Ascending aorta (tissue), 2 donors: ENCODE data around the gene ULK2. TPM values are rescaled to one million over a fixed set of nuclear protein-coding genes. Genes with fewer than 3 reads are reported as not detected.

ENCODE experiments used
- DNase-seq, 2 donors: peaks; one replicate each; pipeline ENCODE4 v3.0.0-alpha.2; 2019; ENCODE audit warnings: low spot score in 2 of 2
- H3K27ac ChIP-seq, 2 donors: fragments of 200-600 bp; sonication (generic); one replicate each; pipeline ENCODE4 v1.5.1; 2016 to 2017; ENCODE audit warnings: mild to moderate bottlenecking in 1 of 2
- H3K27me3 ChIP-seq: fragments of 200-600 bp; sonication (generic); one replicate; pipeline ENCODE4 v1.5.1; 2017
- H3K36me3 ChIP-seq, 2 donors: fragments of 200-600 bp; sonication (generic); one replicate each; pipeline ENCODE4 v1.5.1; 2016
- H3K4me1 ChIP-seq, 2 donors: fragments of 200-600 bp; sonication (generic); one replicate each; pipeline ENCODE4 v1.5.1; 2016 to 2017; ENCODE audit warnings: mild to moderate bottlenecking in 1 of 2
- H3K4me3 ChIP-seq, 2 donors: fragments of 200-600 bp; sonication (generic); one replicate each; pipeline ENCODE4 v1.5.1; 2016 to 2017; ENCODE audit warnings: mild to moderate bottlenecking in 1 of 2
- H3K9me3 ChIP-seq, 2 donors: fragments of 200-600 bp; sonication (generic); one replicate each; pipeline ENCODE4 v1.5.1; 2016
- intact Hi-C: fragments of 100-400 bp; cut with DNase I; formaldehyde crosslinking; loops from one replicate; pipeline ENCODE4 v1.15.1; 2023
- total RNA-seq: library from RNA; depleted of rRNA; stranded (reverse); fragments of >200 nt; gene quantifications from one replicate; pipeline ENCODE4 v1.1.0, GENCODE V29; 2016
- TF ChIP-seq, protein P1 (sequence below), 3 experiments: fragments of 200-600 bp in 2 of 3; fragments of 450-650 bp in 1 of 3; sonication (generic) in 2 of 3; IDR thresholded peaks; one replicate each; pipeline ENCODE4 v1.5.1; 2016 to 2019; ENCODE audit warnings: antibody characterized with exemption in 3 of 3, mild to moderate bottlenecking in 1 of 3, moderate library complexity in 1 of 3

The ULK2 gene
- total RNA-seq, 1 donor from 2014 or later, result 7.1 TPM

DNA sequence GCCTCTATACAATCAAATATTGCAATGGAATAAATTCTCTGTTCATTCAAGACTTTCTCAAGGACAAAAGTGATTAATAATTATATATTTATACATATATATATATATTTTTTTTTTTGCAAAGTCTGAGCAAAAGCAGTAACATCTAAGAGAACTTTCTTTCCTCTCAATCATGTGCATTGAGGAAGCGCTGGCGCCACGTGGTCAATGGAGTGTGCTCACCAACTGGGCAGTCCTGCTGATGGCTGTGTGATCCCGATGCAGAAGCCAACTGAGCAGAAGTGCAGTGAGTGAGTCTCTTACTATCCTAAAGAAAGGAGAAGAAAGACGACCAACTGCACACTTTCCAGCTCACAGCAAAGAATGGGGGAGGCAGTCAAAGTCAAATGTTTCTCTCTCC is 37.2 kb upstream of the ULK2 start:
- intact Hi-C loops, result no loop called here
- DNase-seq, result peak in 1 of 2 donors; percentile 11
- Histone ChIP-seq H3K27me3 (no peaks in the 10 kb centered on the region), H3K4me3 (no peak overlapping the region), H3K27ac (no peak overlapping the region), H3K4me1 (no peaks in the 10 kb centered on the region), H3K36me3 (peaks cover 58 to 73% of the 10 kb centered on the region in 2 donors), H3K9me3 (no peaks in the 10 kb centered on the region)
- TF ChIP-seq, protein P1, sequence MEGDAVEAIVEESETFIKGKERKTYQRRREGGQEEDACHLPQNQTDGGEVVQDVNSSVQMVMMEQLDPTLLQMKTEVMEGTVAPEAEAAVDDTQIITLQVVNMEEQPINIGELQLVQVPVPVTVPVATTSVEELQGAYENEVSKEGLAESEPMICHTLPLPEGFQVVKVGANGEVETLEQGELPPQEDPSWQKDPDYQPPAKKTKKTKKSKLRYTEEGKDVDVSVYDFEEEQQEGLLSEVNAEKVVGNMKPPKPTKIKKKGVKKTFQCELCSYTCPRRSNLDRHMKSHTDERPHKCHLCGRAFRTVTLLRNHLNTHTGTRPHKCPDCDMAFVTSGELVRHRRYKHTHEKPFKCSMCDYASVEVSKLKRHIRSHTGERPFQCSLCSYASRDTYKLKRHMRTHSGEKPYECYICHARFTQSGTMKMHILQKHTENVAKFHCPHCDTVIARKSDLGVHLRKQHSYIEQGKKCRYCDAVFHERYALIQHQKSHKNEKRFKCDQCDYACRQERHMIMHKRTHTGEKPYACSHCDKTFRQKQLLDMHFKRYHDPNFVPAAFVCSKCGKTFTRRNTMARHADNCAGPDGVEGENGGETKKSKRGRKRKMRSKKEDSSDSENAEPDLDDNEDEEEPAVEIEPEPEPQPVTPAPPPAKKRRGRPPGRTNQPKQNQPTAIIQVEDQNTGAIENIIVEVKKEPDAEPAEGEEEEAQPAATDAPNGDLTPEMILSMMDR (IDR thresholded peaks at IDR 0.05), result no peak

DNA sequence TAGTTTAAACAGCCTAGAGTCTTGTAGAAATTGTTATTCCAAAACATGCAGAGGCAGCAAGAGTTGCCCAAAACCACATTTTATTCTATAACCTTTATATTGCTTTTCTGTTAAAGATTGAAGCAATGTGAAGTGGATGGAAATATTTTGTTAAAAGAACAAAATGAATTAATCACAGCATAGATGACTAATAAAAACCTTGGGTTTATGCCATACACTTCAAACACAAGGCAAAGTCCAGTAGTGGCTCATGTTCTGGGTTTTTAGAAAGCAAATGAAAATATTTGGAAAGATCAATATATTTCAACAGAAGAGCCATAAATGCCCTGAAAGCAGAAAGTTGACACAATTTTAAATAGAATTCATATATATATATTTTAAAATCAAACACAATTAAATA is 36.7 kb upstream of the ULK2 start:
- Histone ChIP-seq H3K4me3 (no peak overlapping the region), H3K36me3 (peaks cover 56 to 72% of the 10 kb centered on the region in 2 donors)
- intact Hi-C loops, result no loop called here

DNA sequence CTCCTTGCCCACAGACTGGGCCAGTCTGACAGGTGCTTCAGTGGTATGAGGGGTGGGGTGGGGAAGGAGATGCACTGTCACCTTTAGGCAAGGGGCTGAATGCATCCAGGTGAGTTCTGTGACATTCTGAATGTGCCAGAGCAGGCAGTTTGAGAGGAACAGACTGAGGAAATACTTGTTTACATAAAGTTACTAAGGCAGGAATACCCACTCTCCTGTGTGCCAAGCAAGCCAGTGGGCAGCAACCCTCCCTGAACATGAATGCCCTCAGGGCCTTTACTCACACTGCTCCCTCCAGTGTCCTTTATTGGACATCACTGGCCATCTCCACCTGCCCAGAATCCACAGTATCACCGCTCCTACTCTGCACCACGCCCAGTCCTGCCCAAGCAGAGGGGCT is 33.1 kb upstream of the ULK2 start:
- no peak overlapping the region for H3K27ac ChIP-seq
- H3K36me3 ChIP-seq, result peaks cover 29 to 44% of the 10 kb centered on the region in 2 donors
- H3K27me3 ChIP-seq, result no peaks in the 10 kb centered on the region
- H3K4me1 ChIP-seq, result no peaks in the 10 kb centered on the region
- no peak for DNase-seq
- H3K9me3 ChIP-seq, result no peaks in the 10 kb centered on the region
- H3K4me3 ChIP-seq, result no peak overlapping the region
- TF ChIP-seq, protein P1 (IDR thresholded peaks at IDR 0.05), result no peak
- intact Hi-C loops, result no loop called here

More for the DNA sequence above, 36.7 kb upstream of the ULK2 start:
- H3K4me1 ChIP-seq, result no peaks in the 10 kb centered on the region
- TF ChIP-seq, protein P1 (IDR thresholded peaks at IDR 0.05), result no peak
- H3K27ac ChIP-seq, result no peak overlapping the region
- no peak for DNase-seq
- H3K27me3 ChIP-seq, result no peaks in the 10 kb centered on the region
- H3K9me3 ChIP-seq, result no peaks in the 10 kb centered on the region

DNA sequence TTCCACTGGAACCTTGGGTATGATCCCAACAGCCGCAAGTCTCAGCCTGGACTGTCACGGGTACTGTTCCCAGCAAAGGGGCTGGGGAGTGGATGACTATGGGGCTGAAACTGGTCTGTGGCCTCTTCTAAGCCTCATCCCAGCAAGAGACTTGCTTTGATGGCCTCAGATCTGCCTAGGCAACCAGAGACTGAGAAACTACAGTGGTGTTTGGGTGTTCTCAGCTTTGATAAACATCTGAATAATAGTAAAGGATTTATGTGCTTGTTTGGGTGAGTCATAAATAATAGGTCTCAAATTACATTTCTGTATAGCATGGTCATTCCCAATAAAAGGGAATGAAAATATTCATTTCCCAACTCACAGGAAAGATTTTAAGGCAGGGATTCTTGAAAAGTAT is 30.2 kb upstream of the ULK2 start:
- no peaks in the 10 kb centered on the region for H3K4me1 ChIP-seq
- no peaks in the 10 kb centered on the region for H3K27me3 ChIP-seq
- no peaks in the 10 kb centered on the region for H3K9me3 ChIP-seq
- peaks cover 5 to 19% of the 10 kb centered on the region in 2 donors for H3K36me3 ChIP-seq
- no peak overlapping the region for H3K27ac ChIP-seq
- DNase-seq, result no peak
- H3K4me3 ChIP-seq, result no peak overlapping the region
- TF ChIP-seq, protein P1 (IDR thresholded peaks at IDR 0.05), result no peak
- intact Hi-C loops, result no loop called here

DNA sequence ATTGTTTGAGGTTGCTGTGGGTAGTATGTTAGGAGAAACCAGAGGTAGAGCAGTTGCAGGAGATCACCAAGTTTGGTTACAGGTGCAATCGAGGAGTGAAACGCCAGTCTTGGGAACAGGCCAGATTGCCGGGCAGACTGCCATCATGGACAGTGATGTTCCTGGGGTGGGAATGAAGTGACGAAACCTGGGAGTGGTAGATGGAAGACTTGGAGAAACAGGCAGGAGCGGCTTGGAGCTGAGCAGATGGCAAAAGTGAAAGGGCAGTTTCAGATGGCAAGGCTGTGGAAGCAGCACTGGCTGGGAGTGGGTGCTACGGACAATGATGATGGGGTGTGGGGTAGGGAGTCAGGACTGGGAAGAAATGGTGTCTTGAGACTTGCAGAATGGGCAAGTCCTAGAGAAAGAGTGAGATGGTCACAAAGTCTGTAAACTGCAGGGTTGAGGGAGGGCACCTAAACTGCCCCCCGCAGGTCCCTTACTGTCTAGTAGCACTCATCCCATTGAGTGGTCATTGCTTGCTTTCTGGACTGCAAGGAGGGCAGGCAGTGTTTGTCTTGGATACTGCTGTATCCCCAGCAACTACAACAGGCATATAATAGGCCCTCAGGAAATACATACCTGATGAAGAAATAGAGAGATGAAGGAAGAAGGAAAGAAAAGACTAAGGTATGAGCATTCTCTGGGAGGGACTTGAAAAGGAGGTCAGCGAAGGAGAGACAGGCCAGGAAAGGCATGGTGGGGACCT is 29.5 kb upstream of the ULK2 start:
- Histone ChIP-seq H3K36me3 (peaks cover 2 to 19% of the 10 kb centered on the region in 2 donors), H3K27me3 (no peaks in the 10 kb centered on the region), H3K9me3 (no peaks in the 10 kb centered on the region), H3K4me3 (no peak overlapping the region), H3K27ac (no peak overlapping the region), H3K4me1 (no peaks in the 10 kb centered on the region)
- TF ChIP-seq, protein P1 (IDR thresholded peaks at IDR 0.05), result no peak
- no peak for DNase-seq
- intact Hi-C loops, result no loop called here
